Muscle of leg (tissue), 11 donors: ENCODE measurements around the gene ANO8. TPM values are rescaled to one million over a fixed set of nuclear protein-coding genes. Genes with fewer than 3 reads are reported as not detected.
"Not testable (repeated sequence)": the region's sequence is repeated elsewhere in the genome, so short reads cannot be mapped to it uniquely, and the experiment has no call there.

Source experiments
- DNase-seq: peaks from one replicate; pipeline ENCODE4 v3.0.0; 2013
- H3K27ac ChIP-seq: one replicate; pipeline ENCODE4 v1.5.1; 2013; ENCODE audit warnings: mild to moderate bottlenecking, low read length, control low read depth
- H3K27me3 ChIP-seq: one replicate; pipeline ENCODE4 v1.6.1; 2013; ENCODE audit warnings: low read length; ENCODE audit not compliant: control insufficient read depth, insufficient read depth
- H3K36me3 ChIP-seq: one replicate; pipeline ENCODE4 v1.6.1; 2013; ENCODE audit warnings: low read length; ENCODE audit not compliant: control insufficient read depth, insufficient read depth
- H3K4me1 ChIP-seq: one replicate; pipeline ENCODE4 v1.6.1; 2013; ENCODE audit warnings: low read length; ENCODE audit not compliant: control insufficient read depth, insufficient read depth
- H3K4me3 ChIP-seq: one replicate; pipeline ENCODE4 v1.5.1; 2013; ENCODE audit warnings: low read length, control low read depth
- H3K9me3 ChIP-seq: replicated peaks from 2 replicates; pipeline ENCODE4 v1.6.1; 2013; ENCODE audit warnings: low read depth, low read length; ENCODE audit not compliant: control insufficient read depth
- WGBS: methylation state at CpG from one replicate; pipeline ENCODE4 v1.1.5; 2013; ENCODE audit warnings: missing lambda C conversion rate; ENCODE audit not compliant: insufficient coverage; 5-methylcytosine and 5-hydroxymethylcytosine counted together
- polyA plus RNA-seq, 8 donors: library from polyadenylated mRNA; unstranded; fragments of 120-200 nt; gene quantifications; one replicate each; pipeline versions ENCODE4 v1.2.1 to v1.2.3, GENCODE V29; 2013; ENCODE audit warnings: inconsistent platforms in 1 of 8, low replicate concordance in 1 of 8; ENCODE audit not compliant: insufficient read length in 8 of 8, insufficient read depth in 1 of 8
- total RNA-seq: library from RNA; stranded (reverse); fragments of 120-200 nt; gene quantifications from one replicate; pipeline ENCODE4 v1.2.4, GENCODE V29; 2013

ANO8 gene
- total and polyA plus RNA-seq, 9 donors, result 3.9 to 8.3 (median 6.8) TPM

GRCh38 chr19:17300992-17301619 is 33.5 kb downstream of the ANO8 start:
- Histone ChIP-seq H3K27me3 (no peaks in the 10 kb centered on the region), H3K27ac (no peak overlapping the region), H3K36me3 (peaks cover 4% of the 10 kb centered on the region), H3K4me3 (no peak overlapping the region), H3K9me3 (peaks cover 2% of the 10 kb centered on the region), H3K4me1 (peaks cover 25% of the 10 kb centered on the region)
- 92% methylated on average over 43 of the region's 51 CpGs for WGBS
- DNase-seq, result no peak

GRCh38 chr19:17296976-17297375 is 37.7 kb downstream of the ANO8 start:
- Histone ChIP-seq H3K27me3 (no peaks in the 10 kb centered on the region), H3K4me3 (no peak overlapping the region), H3K9me3 (peaks cover 2% of the 10 kb centered on the region), H3K27ac (no peak overlapping the region), H3K4me1 (peaks cover 6% of the 10 kb centered on the region), H3K36me3 (peaks cover 12% of the 10 kb centered on the region)
- DNase-seq, result no peak
- 83% methylated on average over 3 of the region's 6 CpGs for WGBS

GRCh38 chr19:17296273-17296672 is 38.4 kb downstream of the ANO8 start:
- Histone ChIP-seq H3K9me3 (peaks cover 2% of the 10 kb centered on the region), H3K27me3 (no peaks in the 10 kb centered on the region), H3K27ac (no peak overlapping the region), H3K4me3 (no peak overlapping the region), H3K36me3 (peaks cover 15% of the 10 kb centered on the region), H3K4me1 (peaks cover 9% of the 10 kb centered on the region)
- no peak for DNase-seq
- WGBS, result 60% methylated on average over 1 of the region's 4 CpGs

GRCh38 chr19:17295551-17295950 is 39.1 kb downstream of the ANO8 start:
- not testable (repeated sequence) for H3K27ac ChIP-seq, H3K4me1 ChIP-seq, H3K4me3 ChIP-seq, DNase-seq, H3K27me3 ChIP-seq, H3K9me3 ChIP-seq
- WGBS, result 100% methylated on average over 2 of the region's 6 CpGs
- H3K36me3 ChIP-seq, result peaks cover 15% of the 10 kb centered on the region

- Histone ChIP-seq H3K27ac (no peak overlapping the region), H3K4me3 (no peak overlapping the region), H3K4me1 (peaks cover 14% of the 10 kb centered on the region), H3K27me3 (no peaks in the 10 kb centered on the region), H3K36me3 (peaks cover 15% of the 10 kb centered on the region), H3K9me3 (peaks cover 2% of the 10 kb centered on the region)
- no peak for DNase-seq
- WGBS, result 78% methylated on average over 48 of the region's 48 CpGs
Measured at GRCh38 chr19:17294051-17294891, 40.4 kb downstream of the ANO8 start.

GRCh38 chr19:17293605-17294004 is 41.0 kb downstream of the ANO8 start:
- H3K9me3 ChIP-seq, result peaks cover 2% of the 10 kb centered on the region
- WGBS, result 85% methylated on average over 13 of the region's 14 CpGs

GRCh38 chr19:17292301-17293074 is 42.2 kb downstream of the ANO8 start:
- 6% methylated on average over 31 of the region's 46 CpGs for whole genome bisulfite sequencing
- H3K27ac ChIP-seq, result peak overlapping the region; percentile 55

More at GRCh38 chr19:17293605-17294004, 41.0 kb downstream of the ANO8 start:
- H3K4me1 ChIP-seq, result peaks cover 14% of the 10 kb centered on the region
- DNase-seq, result no peak
- peaks cover 15% of the 10 kb centered on the region for H3K36me3 ChIP-seq
- no peaks in the 10 kb centered on the region for H3K27me3 ChIP-seq
- H3K27ac ChIP-seq, result no peak overlapping the region
- no peak overlapping the region for H3K4me3 ChIP-seq

GRCh38 chr19:17289489-17289888 is 45.2 kb downstream of the ANO8 start:
- Histone ChIP-seq H3K27ac (no peak overlapping the region), H3K4me3 (no peak overlapping the region), H3K36me3 (peaks cover 7% of the 10 kb centered on the region), H3K9me3 (no peaks in the 10 kb centered on the region), H3K4me1 (peaks cover 14% of the 10 kb centered on the region), H3K27me3 (no peaks in the 10 kb centered on the region)
- DNase-seq, result peak; percentile 77
- 6% methylated on average over 5 of the region's 22 CpGs for WGBS

More at GRCh38 chr19:17292301-17293074, 42.2 kb downstream of the ANO8 start:
- Histone ChIP-seq H3K27me3 (no peaks in the 10 kb centered on the region), H3K36me3 (peaks cover 11% of the 10 kb centered on the region), H3K4me1 (peaks cover 14% of the 10 kb centered on the region), H3K9me3 (no peaks in the 10 kb centered on the region), H3K4me3 (peak overlapping the region; percentile 49)
- DNase-seq, result peak; percentile 92

- DNase-seq, result no peak
- H3K4me3 ChIP-seq, result no peak overlapping the region
- H3K4me1 ChIP-seq, result peaks cover 14% of the 10 kb centered on the region
- WGBS, result 83% methylated on average over 9 of the region's 9 CpGs
- peaks cover 9% of the 10 kb centered on the region for H3K27me3 ChIP-seq
- H3K27ac ChIP-seq, result no peak overlapping the region
- H3K9me3 ChIP-seq, result no peaks in the 10 kb centered on the region
- H3K36me3 ChIP-seq, result peaks cover 2% of the 10 kb centered on the region
Measured at GRCh38 chr19:17286752-17287151, 47.9 kb downstream of the ANO8 start.

GRCh38 chr19:17286263-17286662 is 48.4 kb downstream of the ANO8 start:
- Histone ChIP-seq H3K27ac (no peak overlapping the region), H3K9me3 (no peaks in the 10 kb centered on the region), H3K27me3 (peaks cover 13% of the 10 kb centered on the region), H3K4me1 (peaks cover 17% of the 10 kb centered on the region), H3K4me3 (no peak overlapping the region), H3K36me3 (no peaks in the 10 kb centered on the region)
- DNase-seq, result no peak
- 91% methylated on average over 10 of the region's 11 CpGs for WGBS
